Measurements from ENCODE around the gene ESR2.

DNA sequence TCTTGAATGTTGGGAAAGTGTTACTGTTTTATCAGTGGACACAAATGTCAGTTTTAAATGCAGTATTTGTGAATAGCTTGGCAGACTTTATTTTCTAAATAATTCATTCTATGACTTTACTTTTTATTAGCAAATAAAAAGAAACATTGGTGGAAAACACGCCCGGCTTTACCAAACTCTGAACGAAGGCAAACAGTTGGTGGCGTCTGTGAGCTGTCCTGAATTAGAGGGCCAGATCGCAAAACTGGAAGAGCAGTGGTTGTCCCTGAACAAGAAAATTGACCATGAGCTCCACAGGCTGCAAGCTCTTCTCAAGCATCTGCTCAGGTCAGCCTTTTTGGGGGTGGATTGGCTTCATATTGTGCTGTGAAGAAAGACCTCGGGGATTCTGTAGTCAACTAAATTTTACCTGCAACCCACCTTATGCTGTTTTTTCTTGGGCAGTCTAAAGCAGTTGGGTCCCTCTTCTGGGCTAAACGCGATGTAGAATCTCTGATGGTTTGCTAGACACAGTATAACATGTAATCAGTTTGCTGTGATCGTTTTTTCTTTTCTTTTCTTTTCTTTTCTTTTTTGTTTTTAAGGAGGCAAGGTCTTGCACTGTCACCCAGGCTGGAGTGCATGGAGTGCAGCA, 156.4 kb downstream of the ESR2 start:
- TF ChIP-seq, protein P1, sequence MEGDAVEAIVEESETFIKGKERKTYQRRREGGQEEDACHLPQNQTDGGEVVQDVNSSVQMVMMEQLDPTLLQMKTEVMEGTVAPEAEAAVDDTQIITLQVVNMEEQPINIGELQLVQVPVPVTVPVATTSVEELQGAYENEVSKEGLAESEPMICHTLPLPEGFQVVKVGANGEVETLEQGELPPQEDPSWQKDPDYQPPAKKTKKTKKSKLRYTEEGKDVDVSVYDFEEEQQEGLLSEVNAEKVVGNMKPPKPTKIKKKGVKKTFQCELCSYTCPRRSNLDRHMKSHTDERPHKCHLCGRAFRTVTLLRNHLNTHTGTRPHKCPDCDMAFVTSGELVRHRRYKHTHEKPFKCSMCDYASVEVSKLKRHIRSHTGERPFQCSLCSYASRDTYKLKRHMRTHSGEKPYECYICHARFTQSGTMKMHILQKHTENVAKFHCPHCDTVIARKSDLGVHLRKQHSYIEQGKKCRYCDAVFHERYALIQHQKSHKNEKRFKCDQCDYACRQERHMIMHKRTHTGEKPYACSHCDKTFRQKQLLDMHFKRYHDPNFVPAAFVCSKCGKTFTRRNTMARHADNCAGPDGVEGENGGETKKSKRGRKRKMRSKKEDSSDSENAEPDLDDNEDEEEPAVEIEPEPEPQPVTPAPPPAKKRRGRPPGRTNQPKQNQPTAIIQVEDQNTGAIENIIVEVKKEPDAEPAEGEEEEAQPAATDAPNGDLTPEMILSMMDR (IDR thresholded peaks at IDR 0.05; ENCODE audit: low read depth, low read length, poor library complexity, severe bottlenecking) = no peak
- TF ChIP-seq EZH2phosphoT487 (IDR thresholded peaks at IDR 0.05; ENCODE audit: borderline replicate concordance, low read length) = no peak

All from DOHH2 (cell line).